Activated gamma-delta T cell (primary cell): ENCODE measurements around the gene CCNI.
"Not testable (repeated sequence)": the region's sequence is repeated elsewhere in the genome, so short reads cannot be mapped to it uniquely, and the experiment has no call there.

Source experiments
- DNase-seq: peaks from one replicate; lab custom pipeline; 2025; lab: John Stamatoyannopoulos, UW

Gene CCNI

GRCh38 chr4:77082886-77083608, 7.3 kb upstream of the CCNI start:
- no peak for DNase-seq

DNA sequence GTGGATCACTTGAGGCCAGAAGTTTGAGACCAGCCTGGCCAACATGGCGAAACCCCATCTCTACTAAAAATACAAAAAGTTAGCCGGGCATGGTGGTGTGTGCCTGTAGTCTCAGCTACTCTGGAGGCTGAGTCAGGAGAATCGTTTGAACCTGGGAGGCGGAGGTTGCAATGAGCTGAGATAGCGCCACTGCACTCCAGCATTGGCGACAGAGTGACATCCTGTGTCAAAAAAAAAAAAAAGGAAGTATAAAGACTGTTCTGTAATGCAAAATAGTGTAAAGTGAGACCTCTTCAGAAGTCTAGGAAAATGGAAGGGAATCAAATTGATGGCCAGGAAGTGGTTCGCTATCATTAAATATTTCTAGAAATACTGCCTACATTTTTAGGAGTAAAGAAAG, 5.0 kb upstream of the CCNI start:
- not testable (repeated sequence) for DNase-seq

DNA sequence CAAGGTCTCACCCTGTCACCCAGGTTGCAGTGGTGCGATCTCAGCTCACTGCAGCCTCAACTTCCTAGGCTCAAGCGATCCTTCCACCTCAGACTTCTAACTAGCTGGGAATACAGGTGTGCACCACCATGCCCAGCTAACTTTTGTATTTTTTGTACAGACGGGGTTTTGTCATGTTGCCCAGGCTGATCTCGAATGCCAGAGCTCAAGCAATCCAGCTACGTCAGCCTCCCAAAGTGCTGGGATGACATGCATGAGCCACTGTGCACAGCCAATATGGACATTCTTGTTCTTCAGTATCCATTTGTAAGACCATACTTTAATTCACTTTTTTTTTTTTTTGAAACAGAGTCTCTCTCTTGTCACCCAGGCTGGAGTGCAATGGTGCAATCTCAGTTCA, 3.5 kb upstream of the CCNI start:
- no peak for DNase-seq

DNA sequence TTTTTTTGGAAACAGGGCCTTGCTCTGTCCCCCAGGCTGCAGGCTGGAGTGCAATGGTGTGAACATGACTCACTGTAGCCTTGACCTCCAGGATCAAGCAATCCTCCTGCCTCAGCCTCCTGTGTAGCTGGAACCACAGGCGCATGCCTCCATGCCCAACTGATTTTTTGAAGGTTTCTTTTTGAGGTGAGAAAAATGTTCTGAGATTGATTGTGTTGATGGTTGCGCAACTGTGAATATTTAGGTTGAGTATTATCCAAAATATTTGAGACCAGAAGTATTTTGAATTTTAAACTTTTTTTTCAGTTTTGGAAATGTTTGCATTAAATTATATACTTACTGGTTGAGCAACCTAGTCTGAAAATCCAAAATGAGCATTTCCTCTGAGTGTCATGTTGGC, 2.6 kb upstream of the CCNI start:
- DNase-seq = no peak

- no peak for DNase-seq
Observed at GRCh38 chr4:77076889-77077635, 1.3 kb upstream of the CCNI start.

DNA sequence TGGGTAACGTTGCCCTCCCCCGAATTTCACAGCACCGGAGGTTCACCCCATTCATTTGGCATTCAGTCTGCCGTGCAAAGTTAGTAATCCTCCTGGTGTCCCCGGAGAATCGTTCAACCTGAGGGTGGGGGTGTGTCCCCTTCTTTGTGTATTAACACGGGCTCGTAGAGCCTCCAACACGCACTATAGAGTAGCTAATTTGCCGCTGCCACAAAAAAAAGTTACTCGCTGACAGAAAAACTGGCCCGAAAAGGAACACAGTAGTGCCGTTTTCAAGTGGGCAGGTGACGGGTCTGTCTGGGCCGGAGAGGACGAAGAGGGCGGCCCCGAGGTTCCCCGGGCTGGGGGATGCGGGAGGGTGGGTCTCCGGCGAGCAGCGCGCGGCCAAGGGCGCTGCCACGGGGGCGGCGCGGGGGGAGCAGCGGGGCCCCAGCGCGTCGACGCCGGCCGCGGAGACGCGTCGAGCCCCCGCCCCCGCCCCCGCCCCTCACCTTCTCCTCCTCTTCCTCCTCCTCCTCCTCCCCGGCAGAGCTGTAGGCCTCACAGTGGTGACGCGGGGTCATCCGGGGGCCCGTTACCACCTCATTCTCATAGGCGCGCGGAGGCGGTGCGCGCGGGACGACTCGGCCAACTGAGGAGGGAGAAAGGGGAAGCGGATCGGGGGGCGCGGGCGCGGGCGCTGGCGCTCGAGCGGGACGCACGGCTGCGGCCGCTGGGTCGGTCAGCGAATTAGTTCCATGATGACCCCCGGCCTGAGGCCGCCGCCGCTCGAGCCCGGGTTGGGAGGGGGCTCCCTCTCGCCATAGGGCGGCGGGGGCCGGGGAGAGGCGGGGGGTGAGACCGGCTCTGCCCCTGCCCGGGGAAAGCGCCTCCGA, 571 bp downstream of the CCNI start:
- peak; percentile 70 for DNase-seq

GRCh38 chr4:77074381-77074831, 1.4 kb downstream of the CCNI start:
- no peak for DNase-seq

- no peak for DNase-seq
Observed at GRCh38 chr4:77073981-77074380, 1.8 kb downstream of the CCNI start.

DNA sequence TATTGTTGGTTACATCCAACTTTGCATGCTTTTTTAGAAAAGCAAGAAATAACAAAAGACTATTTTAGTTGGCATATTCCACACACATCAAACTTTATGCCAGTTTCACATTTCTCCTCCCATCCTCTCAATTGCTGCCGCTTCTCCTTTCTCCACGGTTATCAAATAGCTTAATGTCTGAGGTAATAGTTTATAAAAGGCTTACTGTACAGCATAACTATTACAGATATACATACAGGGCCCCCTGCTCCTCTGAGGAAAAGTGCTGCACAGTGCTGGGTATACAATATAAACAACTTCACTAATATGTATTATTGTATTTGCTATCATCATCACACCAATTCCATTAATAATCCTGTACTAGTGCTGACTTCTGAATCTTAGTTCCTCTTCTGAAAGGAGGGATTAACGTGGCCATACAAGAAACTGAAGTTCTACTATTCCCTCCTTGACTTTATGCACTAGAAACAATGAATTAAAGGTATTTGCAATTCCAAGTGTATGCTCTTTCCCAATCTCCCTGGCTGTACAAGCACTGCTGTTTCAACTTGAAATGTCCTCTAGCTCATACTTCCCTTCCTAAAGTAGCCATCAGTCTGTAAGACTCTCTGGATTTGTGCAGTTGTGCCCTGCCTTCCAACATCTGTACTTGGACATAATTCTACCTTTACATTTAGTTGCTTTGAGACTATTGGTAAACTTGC, 2.5 kb downstream of the CCNI start:
- DNase-seq = no peak

GRCh38 chr4:77072195-77072753, 3.5 kb downstream of the CCNI start:
- no peak for DNase-seq

- not testable (repeated sequence) for DNase-seq
Observed at GRCh38 chr4:77069514-77069913, 6.3 kb downstream of the CCNI start.

DNA sequence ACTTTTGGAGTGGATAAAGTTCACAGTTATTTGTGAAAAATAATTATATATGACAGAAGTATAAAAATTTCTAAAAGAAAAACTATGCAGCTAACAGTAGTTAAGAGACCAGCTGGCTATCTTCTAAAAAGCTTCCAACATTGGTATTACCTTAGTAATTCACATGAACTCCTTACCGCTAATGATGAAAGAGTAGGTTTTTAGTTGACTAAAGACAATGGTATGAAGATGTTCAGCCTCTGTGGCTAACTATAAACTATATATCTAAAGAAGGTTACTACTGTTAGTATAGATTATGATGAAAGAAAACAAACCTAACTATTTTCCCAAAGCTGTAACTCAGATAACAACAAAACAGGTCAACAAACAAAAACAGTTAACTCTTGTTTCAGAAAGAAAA, 10.4 kb downstream of the CCNI start:
- no peak for DNase-seq

GRCh38 chr4:77062856-77063255, 12.9 kb downstream of the CCNI start:
- no peak for DNase-seq

DNA sequence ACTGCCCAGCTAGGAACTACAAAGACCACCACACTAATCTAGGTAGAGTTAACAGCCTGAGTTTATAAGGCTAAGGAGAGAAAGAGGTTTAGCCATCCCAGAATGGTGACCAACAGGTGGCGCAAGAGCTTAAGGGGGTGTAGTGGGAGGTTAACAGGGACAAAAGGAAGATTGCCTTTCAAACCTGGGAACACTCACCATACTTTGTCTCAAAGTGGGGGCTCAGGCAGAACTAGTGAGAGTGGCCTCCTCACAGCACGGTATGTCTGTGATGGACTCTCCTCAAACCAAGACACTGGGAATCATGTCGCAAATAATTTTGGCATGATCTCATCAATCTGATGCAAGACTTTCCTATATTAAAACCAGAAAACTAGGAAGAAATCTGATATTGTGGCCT, 23.4 kb downstream of the CCNI start:
- no peak for DNase-seq

DNA sequence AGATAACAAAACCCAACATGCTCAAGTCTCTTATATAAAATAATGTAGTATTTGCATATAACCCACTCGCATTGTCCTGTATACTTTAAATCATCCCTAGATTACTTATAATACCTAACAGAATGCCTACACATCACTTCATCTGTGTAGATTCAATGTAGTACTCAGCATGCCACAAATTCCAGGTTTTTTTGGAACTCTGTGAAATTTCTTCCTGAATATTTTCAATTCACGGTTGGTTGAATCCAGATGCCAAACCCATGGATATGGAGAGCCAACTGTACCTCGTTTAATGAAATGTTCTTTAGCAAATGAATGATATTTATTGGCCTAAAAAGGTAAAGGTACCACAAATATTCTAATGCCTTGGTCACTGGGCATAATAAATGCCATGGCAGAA, 24.8 kb downstream of the CCNI start:
- no peak for DNase-seq

GRCh38 chr4:77047037-77047436, 28.8 kb downstream of the CCNI start:
- no peak for DNase-seq

DNA sequence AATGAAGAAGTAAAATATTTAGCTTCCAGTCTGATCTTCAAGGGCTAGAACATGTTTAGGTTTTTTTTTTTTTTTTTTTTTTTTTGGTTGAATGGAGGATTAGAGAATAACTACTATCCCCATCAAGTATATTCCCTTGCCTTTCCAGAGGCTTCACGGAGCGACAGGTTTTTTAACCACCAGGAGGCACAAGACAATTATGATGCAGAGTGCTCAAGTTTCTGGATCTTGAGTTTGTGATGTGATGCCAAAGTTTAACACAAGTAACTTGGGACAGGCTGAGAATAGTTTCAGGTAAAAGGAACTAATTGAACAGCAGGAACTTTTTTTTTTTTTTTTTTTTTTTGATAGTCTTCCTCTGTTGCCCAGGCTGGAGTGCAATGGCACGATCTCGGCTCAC, 30.3 kb downstream of the CCNI start:
- no peak for DNase-seq

- DNase-seq = no peak
Observed at GRCh38 chr4:77044461-77045150, 31.2 kb downstream of the CCNI start.

DNA sequence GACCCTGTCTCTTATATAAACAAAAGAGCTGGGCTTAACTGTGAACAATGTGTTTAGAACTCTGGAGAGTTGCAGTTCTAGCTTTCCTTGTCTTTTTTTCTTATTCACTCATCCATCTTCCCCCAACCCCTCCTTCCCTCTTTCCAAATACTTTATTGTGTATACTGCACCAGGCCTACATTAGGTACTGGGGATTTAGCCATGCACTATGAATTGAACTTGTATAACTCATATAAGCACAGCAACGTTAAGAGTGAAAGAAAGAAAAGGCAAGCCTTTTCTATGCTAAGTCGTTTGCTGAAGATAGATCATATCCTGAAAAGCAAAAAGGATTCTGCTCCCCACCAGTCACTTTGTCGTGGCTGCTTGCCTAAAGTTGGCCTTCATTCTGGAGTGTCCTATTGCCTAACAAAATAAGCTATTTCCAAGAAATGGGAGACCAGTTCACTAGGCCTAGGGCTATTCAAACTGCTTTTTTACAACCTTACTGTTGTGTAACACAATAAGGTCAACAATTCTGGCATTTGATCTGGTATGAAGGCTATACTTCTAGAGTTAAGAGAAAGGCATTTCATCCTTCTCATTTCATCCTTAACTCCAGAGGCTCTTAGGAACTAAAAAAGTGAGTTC, 32.2 kb downstream of the CCNI start:
- DNase-seq = no peak
